GM18511 (cell line): ENCODE measurements around the gene TMEM52.

Experiments used
- ATAC-seq: cut with Tn5 transposase; IDR thresholded peaks from one replicate; pipeline ENCODE4 v1.9.1; 2021; ENCODE audit warnings: mild to moderate bottlenecking, moderate library complexity; ENCODE audit not compliant: unreplicated experiment

TMEM52 gene

GRCh38 chr1:1928231-1929101 is 9.4 kb upstream of the TMEM52 start:
- no peak for ATAC-seq

GRCh38 chr1:1927751-1928150 is 8.7 kb upstream of the TMEM52 start:
- ATAC-seq, result no peak

GRCh38 chr1:1926886-1927660 is 8.0 kb upstream of the TMEM52 start:
- no peak for ATAC-seq

- no peak for ATAC-seq
Measured at GRCh38 chr1:1926346-1926811, 7.3 kb upstream of the TMEM52 start.

- ATAC-seq, result no peak
Measured at GRCh38 chr1:1925437-1926345, 6.6 kb upstream of the TMEM52 start.

GRCh38 chr1:1924849-1925248 is 5.8 kb upstream of the TMEM52 start:
- ATAC-seq, result no peak

GRCh38 chr1:1924386-1924785 is 5.3 kb upstream of the TMEM52 start:
- no peak for ATAC-seq

GRCh38 chr1:1922956-1923833 is 4.1 kb upstream of the TMEM52 start:
- no peak for ATAC-seq

GRCh38 chr1:1922702-1922955 is 3.5 kb upstream of the TMEM52 start:
- no peak for ATAC-seq

GRCh38 chr1:1921901-1922701 is 3.0 kb upstream of the TMEM52 start:
- no peak for ATAC-seq

- ATAC-seq, result no peak
Measured at GRCh38 chr1:1921459-1921862, 2.4 kb upstream of the TMEM52 start.

- no peak for ATAC-seq
Measured at GRCh38 chr1:1920608-1921458, 1.8 kb upstream of the TMEM52 start.

GRCh38 chr1:1920057-1920607 is 1.1 kb upstream of the TMEM52 start:
- ATAC-seq, result no peak

- peak; percentile 78 for ATAC-seq
Measured at GRCh38 chr1:1919304-1920056, 401 bp upstream of the TMEM52 start.

- ATAC-seq, result no peak
Measured at GRCh38 chr1:1917995-1918900, 831 bp downstream of the TMEM52 start.

- ATAC-seq, result no peak
Measured at GRCh38 chr1:1917304-1917976, 1.6 kb downstream of the TMEM52 start.
